Vagina (tissue), 2 donors: Measurements from ENCODE around the gene TSPEAR.

Experiments
- POLR2A ChIP-seq, 2 donors: fragments of 450-650 bp; IDR thresholded peaks; one replicate each; pipeline ENCODE4 v1.6.1; 2017; ENCODE audit warnings: antibody characterized with exemption in 2 of 2, mild to moderate bottlenecking in 2 of 2, moderate library complexity in 2 of 2
- POLR2AphosphoS5 ChIP-seq, 2 donors: sonication (generic); formaldehyde crosslinking; IDR thresholded peaks; one replicate each; pipeline ENCODE4 v1.9.0; 2017; ENCODE audit warnings: antibody characterized with exemption in 2 of 2, mild to moderate bottlenecking in 2 of 2, low read depth in 1 of 2; ENCODE audit not compliant: insufficient read depth in 1 of 2
- TF ChIP-seq, protein P1 (sequence below), 3 experiments: fragments of 450-650 bp in 2 of 3; fragments of 200-600 bp in 1 of 3; sonication (generic) in 1 of 3; IDR thresholded peaks; one replicate each; pipeline ENCODE4 v1.5.1; 2017 to 2019; ENCODE audit warnings: antibody characterized with exemption in 3 of 3, mild to moderate bottlenecking in 2 of 3, moderate library complexity in 2 of 3

DNA sequence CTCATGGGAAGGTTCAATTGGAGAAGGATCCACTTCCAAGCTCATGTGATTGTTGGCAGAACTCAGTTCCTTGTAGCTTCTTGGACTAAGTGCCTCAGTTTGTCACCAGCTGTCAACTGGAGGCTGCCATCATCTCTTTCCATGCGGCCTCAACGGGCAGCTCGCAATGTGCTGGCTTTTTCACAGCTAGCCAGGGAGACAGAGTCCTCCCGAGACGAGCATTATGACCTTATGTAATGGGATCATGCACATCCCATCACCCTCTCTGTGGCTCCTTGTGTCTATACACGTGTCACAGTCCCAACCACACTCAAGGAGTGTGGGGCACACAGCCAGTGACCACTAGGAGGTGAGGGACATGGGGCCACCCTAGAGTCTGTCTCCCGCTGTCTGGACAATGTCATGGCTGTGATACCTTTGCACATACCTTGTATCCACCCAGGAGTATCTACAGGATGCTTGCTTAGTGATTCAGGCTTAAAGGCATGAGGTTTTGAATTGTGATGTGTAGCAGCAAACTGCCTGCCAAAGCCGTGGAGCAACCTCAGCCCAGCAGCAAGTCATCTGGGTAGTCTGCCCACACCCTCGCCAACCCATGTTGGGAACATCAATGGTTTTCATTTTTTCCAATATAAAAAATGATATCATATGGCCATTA lies 115.2 kb downstream of the TSPEAR start:
- TF ChIP-seq POLR2A (IDR thresholded peaks at IDR 0.05) (no peak), POLR2AphosphoS5 (IDR thresholded peaks at IDR 0.05; ENCODE audit: insufficient read depth in 1 of 2, low read depth in 1 of 2) (no peak)
- TF ChIP-seq, protein P1, sequence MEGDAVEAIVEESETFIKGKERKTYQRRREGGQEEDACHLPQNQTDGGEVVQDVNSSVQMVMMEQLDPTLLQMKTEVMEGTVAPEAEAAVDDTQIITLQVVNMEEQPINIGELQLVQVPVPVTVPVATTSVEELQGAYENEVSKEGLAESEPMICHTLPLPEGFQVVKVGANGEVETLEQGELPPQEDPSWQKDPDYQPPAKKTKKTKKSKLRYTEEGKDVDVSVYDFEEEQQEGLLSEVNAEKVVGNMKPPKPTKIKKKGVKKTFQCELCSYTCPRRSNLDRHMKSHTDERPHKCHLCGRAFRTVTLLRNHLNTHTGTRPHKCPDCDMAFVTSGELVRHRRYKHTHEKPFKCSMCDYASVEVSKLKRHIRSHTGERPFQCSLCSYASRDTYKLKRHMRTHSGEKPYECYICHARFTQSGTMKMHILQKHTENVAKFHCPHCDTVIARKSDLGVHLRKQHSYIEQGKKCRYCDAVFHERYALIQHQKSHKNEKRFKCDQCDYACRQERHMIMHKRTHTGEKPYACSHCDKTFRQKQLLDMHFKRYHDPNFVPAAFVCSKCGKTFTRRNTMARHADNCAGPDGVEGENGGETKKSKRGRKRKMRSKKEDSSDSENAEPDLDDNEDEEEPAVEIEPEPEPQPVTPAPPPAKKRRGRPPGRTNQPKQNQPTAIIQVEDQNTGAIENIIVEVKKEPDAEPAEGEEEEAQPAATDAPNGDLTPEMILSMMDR (IDR thresholded peaks at IDR 0.05), result no peak
